Measurements from ENCODE around the gene MLPH. TPM values are rescaled to one million over a fixed set of nuclear protein-coding genes. Genes with fewer than 3 reads are reported as not detected.

The MLPH gene
- polyA plus RNA-seq, 1 experiment: 15.6 TPM

DNA sequence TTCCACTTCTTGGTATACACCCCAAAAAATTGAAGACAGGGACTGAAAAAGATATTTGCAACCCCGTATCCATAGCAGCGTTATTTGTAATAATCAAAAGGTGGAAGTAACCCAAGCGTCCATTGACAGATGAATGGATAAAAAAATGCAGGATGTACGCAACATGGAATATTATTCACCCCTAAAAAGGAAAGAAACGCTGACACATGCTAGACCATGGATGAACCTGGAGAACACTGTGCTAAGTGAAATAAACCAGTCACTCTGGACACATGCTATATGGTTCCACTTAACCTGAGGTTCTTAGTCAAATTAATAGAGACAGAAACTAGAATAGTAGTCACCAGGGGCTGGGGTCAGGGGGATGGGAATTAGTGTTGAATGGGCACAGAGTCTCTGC is 40.7 kb downstream of the MLPH start:
- TF ChIP-seq, protein P1, sequence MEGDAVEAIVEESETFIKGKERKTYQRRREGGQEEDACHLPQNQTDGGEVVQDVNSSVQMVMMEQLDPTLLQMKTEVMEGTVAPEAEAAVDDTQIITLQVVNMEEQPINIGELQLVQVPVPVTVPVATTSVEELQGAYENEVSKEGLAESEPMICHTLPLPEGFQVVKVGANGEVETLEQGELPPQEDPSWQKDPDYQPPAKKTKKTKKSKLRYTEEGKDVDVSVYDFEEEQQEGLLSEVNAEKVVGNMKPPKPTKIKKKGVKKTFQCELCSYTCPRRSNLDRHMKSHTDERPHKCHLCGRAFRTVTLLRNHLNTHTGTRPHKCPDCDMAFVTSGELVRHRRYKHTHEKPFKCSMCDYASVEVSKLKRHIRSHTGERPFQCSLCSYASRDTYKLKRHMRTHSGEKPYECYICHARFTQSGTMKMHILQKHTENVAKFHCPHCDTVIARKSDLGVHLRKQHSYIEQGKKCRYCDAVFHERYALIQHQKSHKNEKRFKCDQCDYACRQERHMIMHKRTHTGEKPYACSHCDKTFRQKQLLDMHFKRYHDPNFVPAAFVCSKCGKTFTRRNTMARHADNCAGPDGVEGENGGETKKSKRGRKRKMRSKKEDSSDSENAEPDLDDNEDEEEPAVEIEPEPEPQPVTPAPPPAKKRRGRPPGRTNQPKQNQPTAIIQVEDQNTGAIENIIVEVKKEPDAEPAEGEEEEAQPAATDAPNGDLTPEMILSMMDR (IDR thresholded peaks at IDR 0.05; ENCODE audit: low read depth, low read length): no peak
- ChIA-PET POLR2A (no interaction called here), CTCF (no interaction called here)
- no peaks in the 10 kb centered on the region for H3K27me3 ChIP-seq (ENCODE audit: control insufficient read depth, insufficient read depth, low read length)
- H3K4me3 ChIP-seq (ENCODE audit: low read depth, low read length): no peak overlapping the region
- no peak for DNase-seq (ENCODE audit: low read depth, low spot score)
- no peaks in the 10 kb centered on the region; the same call in 1 of the 2 replicates for H3K9me3 ChIP-seq (ENCODE audit: control insufficient read depth, insufficient read depth, low read length)
- H3K27ac ChIP-seq (ENCODE audit: low read depth, low read length): no peak overlapping the region

DNA sequence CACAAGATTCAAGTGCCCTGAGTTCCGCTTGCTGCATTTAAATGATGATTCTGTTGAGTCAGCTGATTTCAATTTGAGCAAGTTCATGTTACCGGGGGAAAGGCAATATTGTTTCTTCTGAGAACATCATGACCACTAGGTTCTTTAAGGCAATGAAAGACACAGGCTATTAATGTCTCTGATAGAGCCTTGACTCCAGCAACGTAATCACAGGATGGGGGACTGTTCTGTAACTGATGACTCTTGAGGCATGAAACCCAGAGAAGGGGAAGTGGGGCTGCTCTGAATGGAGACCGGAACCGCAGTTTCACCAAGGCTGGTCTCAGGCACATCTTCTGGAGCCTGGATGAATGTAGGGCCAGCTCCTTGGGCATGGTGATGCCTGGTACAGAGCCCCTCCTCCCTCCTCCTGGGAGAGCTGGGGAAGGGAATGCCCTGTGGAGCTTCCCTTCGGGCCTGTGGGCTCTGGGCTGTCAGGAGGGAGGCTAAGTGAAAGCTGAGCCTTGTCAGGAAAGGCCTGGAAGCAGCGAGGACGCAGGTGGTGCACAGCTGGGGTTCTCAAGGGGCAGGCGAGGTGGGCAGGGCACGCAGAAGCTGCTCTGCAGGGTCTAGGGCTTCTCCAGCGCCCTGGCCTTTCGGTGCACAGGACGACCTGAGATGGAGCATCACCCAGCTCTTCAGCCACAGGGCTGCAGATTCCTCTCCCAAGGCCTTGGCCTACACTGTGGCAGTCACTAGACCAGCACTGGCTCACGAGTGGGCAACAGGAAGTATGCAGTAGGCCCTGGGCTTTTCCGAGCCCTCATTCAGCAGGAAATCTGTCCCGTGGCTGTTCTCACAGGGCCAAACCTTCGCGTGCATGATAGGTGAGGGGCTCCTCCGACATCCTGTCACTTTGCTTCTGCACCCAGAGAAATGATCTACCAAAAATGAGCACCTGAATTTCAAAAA is 42.7 kb downstream of the MLPH start:
- no peaks in the 10 kb centered on the region; the same call in 1 of the 2 replicates for H3K9me3 ChIP-seq (ENCODE audit: control insufficient read depth, insufficient read depth, low read length)
- TF ChIP-seq, protein P1 (IDR thresholded peaks at IDR 0.05; ENCODE audit: low read depth, low read length): no peak
- POLR2A ChIA-PET: no interaction called here
- no peak overlapping the region for H3K27ac ChIP-seq (ENCODE audit: low read depth, low read length)
- DNase-seq (ENCODE audit: low read depth, low spot score): no peak
- no peak overlapping the region for H3K4me3 ChIP-seq (ENCODE audit: low read depth, low read length)
- CTCF ChIA-PET: interaction anchor here (1.0 to 5.2 kb wide), 2 partner anchors 17 to 143 kb away, joined by 5 to 39 read pairs; no protein-coding TSS in a partner anchor
- H3K27me3 ChIP-seq (ENCODE audit: control insufficient read depth, insufficient read depth, low read length): no peaks in the 10 kb centered on the region

DNA sequence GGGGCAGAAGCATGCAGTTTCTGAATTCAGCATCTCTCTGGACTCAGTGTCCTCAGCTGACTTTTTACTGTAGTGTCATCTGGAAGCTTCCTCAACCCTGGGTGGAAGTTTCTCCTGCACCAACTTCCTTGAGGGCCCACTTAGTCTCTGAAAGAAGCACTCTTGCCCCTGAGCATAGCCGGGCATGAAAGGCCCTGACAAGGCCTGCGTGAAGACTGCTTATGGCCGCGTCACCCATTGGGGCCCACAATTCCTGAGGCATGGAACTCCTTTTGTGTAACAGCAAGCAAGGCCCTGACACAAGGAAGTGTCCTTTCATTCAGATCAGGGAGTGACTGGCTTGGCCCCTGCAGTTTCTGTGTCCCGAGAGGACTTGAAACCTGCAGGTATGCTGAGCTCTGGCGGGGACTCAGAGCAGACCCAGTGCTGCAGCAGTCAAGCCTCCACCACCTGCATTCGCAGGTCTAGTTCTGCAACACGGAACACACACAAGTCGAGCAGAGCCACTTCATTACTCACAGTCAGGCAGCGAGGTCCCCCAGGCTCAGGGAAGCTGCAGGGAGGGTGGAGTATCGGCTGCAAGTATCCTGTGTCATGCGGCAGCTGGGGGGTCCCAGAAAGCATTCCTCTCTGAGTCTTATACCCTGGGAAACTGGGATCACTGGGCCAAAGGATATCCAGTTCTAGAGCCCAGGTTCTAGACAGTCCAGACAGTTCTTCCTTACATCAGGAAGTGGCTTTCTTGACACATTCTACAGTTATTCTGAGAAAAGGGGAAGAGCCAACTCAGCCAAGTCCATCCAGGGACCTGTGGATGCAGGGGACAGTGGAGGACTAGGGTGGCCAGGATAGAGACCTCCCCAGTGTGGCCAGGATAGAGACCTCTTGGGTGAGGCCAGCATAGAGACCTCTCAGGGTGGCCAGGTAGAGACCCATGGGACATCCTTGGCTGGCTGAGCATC is 43.7 kb downstream of the MLPH start:
- Histone ChIP-seq H3K27ac (ENCODE audit: low read depth, low read length) (no peak overlapping the region), H3K9me3 (ENCODE audit: control insufficient read depth, insufficient read depth, low read length) (no peaks in the 10 kb centered on the region; the same call in 1 of the 2 replicates), H3K27me3 (ENCODE audit: control insufficient read depth, insufficient read depth, low read length) (no peaks in the 10 kb centered on the region), H3K4me3 (ENCODE audit: low read depth, low read length) (no peak overlapping the region)
- CTCF ChIA-PET: interaction anchor here (1.1 to 5.2 kb wide), 2 partner anchors 18 to 109 kb away, joined by 3 to 39 read pairs; no protein-coding TSS in a partner anchor
- POLR2A ChIA-PET: no interaction called here
- TF ChIP-seq, protein P1 (IDR thresholded peaks at IDR 0.05; ENCODE audit: low read depth, low read length): no peak
- DNase-seq (ENCODE audit: low read depth, low spot score): no peak

DNA sequence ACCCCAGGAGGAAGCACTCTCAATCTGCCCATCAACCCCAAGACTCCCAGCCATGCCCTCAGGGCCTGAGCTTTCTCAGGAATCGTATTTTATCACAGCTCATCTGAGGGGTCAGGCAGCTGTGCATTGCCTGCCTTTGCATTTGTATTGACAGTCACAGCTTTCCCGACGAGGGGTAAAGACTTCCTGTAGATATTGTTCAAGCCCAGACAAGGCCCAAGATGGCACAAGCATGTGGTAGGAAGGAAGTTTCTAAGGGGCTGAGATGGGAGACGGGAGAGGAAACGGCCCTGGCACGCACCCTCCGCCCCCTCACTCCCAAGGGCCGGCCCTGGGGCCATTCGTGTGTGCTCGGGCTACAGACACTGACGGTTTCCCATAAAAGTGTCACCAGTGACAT is 45.1 kb downstream of the MLPH start:
- TF ChIP-seq, protein P1 (IDR thresholded peaks at IDR 0.05; ENCODE audit: low read depth, low read length): no peak
- POLR2A ChIA-PET: interaction anchor here (0.7 kb wide), 1 partner anchor 9 kb away, joined by 3 read pairs; no protein-coding TSS in a partner anchor
- CTCF ChIA-PET: interaction anchor here (0.9 to 5.2 kb wide), 5 partner anchors 19 to 110 kb away, joined by 3 to 39 read pairs (median 5); no protein-coding TSS in a partner anchor
- no peak for DNase-seq (ENCODE audit: low read depth, low spot score)
- Histone ChIP-seq H3K27ac (ENCODE audit: low read depth, low read length) (no peak overlapping the region), H3K9me3 (ENCODE audit: control insufficient read depth, insufficient read depth, low read length) (no peaks in the 10 kb centered on the region; the same call in 1 of the 2 replicates), H3K4me3 (ENCODE audit: low read depth, low read length) (no peak overlapping the region), H3K27me3 (ENCODE audit: control insufficient read depth, insufficient read depth, low read length) (no peaks in the 10 kb centered on the region)

Measured in AG04450 (cell line).